AG04450 (cell line): ENCODE results near the gene SMCHD1. TPM values are rescaled to one million over a fixed set of nuclear protein-coding genes. Genes with fewer than 3 reads are reported as not detected.
"Not testable (repeated sequence)": the region's sequence is repeated elsewhere in the genome, so short reads cannot be mapped to it uniquely, and the experiment has no call there.

Experiments used
- CTCF ChIA-PET: fragments of 300-600, 350-600 bp; formaldehyde crosslinking; extraction: SDS; loops from one replicate; lab custom pipeline; 2022; ENCODE audit warnings: antibody characterized with exemption, inconsistent platforms; lab: Charles Lee
- POLR2A ChIA-PET: fragments of 350-600 bp; formaldehyde crosslinking; extraction: SDS; loops from one replicate; lab custom pipeline; 2021; ENCODE audit warnings: antibody characterized with exemption, inconsistent platforms; lab: Yijun Ruan, JAX
- DNase-seq: peaks from one replicate; pipeline ENCODE4 v3.0.0-alpha.2; 2011; ENCODE audit warnings: low read depth, low spot score
- H3K27ac ChIP-seq: one replicate; pipeline ENCODE4 v1.5.1; 2012; ENCODE audit warnings: low read depth, low read length, control low read depth
- H3K27me3 ChIP-seq: one replicate; pipeline ENCODE4 v1.6.0; 2012; ENCODE audit warnings: low read length; ENCODE audit not compliant: control insufficient read depth, insufficient read depth
- H3K4me3 ChIP-seq: 2 replicates; pipeline ENCODE4 v1.5.1; 2011; ENCODE audit warnings: mild to moderate bottlenecking, low read depth, low read length, control low read depth
- H3K9me3 ChIP-seq: 2 replicates; pipeline ENCODE4 v1.5.1; 2012; ENCODE audit warnings: low read length; ENCODE audit not compliant: control insufficient read depth, insufficient read depth
- polyA plus RNA-seq: library from polyadenylated mRNA; depleted of rRNA; stranded (reverse); fragments of >200 nt; gene quantifications from 2 replicates; pipeline ENCODE4 v1.2.3, GENCODE V29; 2011
- TF ChIP-seq, protein P1 (sequence below): IDR thresholded peaks from 2 replicates; pipeline ENCODE4 v1.5.1; 2011; ENCODE audit warnings: low read depth, low read length, control low read depth, inconsistent platforms

Gene SMCHD1
- polyA plus RNA-seq, 1 experiment = 37.2 TPM

DNA sequence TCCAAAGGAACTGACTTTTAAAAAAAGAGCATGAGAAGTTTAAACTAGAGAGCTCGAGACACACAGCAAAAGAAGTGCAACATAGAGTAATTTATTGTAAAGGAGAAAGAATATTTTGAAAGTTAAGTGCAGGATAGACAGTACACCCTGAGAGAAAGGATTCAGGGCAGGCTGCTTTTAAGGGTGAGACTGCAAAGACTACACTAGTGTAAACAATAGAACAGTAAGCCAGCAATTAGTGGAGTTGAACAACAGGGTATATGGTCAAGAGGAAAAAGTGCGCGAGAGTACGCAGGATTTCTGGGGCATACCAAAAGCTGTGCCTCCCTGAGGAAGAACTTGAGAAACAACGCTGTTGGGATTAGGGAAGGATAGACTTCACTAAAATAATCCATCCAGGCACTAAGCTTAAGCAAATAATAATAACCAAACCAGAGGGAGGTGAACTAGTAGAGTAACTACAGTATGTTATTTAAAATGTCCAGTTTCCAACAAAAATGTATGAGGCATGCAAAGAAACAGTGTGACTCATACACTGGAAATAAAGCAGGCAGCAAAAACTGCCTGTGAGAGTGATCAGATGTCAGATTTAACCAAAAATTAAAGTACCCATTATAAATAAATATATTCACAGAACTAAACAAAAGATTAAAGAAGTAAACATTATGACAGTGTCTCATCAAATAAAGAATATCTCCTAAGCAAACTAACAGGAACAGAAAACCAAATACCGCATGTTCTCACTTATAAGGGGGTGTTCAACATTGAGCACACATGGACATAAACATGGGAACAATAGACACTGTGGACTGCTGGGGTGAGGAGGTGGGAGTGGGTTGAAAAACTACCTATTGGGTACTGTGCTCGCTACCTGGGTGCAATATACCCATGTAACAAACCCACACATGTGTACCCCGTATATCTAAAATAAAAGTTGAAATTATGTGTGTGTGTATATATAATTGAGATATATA is 150.7 kb downstream of the SMCHD1 start:
- ChIA-PET POLR2A (no interaction called here), CTCF (no interaction called here)
- Histone ChIP-seq H3K27me3 (no peaks in the 10 kb centered on the region), H3K27ac (peak overlapping the region; percentile 31), H3K9me3 (peaks cover 5% of the 10 kb centered on the region; the same call in 1 of the 2 replicates), H3K4me3 (no peak overlapping the region)
- DNase-seq = peak; percentile 11
- TF ChIP-seq, protein P1, sequence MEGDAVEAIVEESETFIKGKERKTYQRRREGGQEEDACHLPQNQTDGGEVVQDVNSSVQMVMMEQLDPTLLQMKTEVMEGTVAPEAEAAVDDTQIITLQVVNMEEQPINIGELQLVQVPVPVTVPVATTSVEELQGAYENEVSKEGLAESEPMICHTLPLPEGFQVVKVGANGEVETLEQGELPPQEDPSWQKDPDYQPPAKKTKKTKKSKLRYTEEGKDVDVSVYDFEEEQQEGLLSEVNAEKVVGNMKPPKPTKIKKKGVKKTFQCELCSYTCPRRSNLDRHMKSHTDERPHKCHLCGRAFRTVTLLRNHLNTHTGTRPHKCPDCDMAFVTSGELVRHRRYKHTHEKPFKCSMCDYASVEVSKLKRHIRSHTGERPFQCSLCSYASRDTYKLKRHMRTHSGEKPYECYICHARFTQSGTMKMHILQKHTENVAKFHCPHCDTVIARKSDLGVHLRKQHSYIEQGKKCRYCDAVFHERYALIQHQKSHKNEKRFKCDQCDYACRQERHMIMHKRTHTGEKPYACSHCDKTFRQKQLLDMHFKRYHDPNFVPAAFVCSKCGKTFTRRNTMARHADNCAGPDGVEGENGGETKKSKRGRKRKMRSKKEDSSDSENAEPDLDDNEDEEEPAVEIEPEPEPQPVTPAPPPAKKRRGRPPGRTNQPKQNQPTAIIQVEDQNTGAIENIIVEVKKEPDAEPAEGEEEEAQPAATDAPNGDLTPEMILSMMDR = no peak

DNA sequence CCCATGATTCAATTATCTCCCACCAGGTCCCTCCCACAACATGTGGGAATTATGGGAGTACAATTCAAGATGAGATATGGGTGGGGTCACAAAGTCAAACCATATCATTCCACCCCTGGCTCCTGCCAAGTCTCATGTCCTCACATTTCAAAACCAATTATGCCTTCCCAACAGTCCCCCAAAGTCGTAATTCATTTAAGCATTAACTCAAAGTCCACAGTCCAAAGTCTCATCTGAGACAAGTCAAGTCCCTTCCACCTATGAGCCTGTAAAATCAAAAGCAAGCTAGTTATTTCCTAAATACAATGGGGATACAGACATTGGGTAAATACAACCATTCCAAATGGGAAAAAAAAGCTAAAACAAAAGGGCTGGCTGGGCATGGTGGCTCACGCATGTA is 153.1 kb downstream of the SMCHD1 start:
- CTCF ChIA-PET = not testable (repeated sequence)

DNA sequence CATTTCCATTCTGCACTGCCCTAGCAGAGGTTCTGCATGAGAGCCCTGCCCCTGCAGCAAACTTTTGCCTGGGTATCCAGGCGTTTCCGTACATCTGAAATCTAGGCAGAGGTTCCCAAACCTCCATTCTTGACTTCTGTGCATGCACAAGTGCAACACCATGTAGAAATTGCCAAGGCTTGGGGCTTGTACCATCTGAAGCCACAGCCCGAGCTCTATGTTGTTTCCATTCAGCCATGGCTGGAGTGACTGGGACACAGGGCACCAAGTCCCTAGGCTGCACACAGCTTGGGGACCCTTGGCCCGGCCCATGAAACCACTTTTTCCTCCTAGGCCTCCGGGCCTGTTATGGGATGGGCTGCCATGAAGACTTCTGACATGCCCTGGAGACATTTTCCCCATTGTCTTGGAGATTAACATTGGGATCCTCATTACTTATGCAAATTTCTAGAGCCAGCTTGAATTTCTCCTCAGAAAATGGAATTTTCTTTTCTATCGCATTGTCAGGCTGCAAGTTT is 154.2 kb downstream of the SMCHD1 start:
- CTCF ChIA-PET, H3K27ac ChIP-seq, H3K9me3 ChIP-seq, POLR2A ChIA-PET, H3K4me3 ChIP-seq, DNase-seq, H3K27me3 ChIP-seq: not testable (repeated sequence)

More for the DNA sequence above, 153.1 kb downstream of the SMCHD1 start:
- H3K4me3 ChIP-seq, H3K27ac ChIP-seq, DNase-seq, H3K27me3 ChIP-seq, H3K9me3 ChIP-seq, POLR2A ChIA-PET: not testable (repeated sequence)

DNA sequence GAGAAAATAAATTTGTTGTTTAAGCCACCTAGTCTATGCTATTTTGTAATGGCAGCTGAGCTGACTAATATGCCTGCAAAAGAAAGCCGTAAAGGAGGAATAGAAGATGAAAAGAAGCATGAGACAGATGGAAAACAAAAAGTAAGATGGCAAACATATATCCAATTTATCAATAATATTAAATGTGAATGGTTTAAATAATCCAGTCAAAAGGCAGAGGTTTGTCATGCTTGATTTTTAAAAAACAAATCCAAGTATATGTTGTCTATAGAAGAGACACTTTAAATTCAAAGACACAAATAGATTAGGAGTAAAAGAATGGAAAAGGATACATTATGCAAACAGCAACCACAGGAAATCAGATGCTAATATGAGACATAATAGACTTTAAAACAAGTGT is 155.9 kb downstream of the SMCHD1 start:
- TF ChIP-seq, protein P1 = no peak
- CTCF ChIA-PET = no interaction called here

DNA sequence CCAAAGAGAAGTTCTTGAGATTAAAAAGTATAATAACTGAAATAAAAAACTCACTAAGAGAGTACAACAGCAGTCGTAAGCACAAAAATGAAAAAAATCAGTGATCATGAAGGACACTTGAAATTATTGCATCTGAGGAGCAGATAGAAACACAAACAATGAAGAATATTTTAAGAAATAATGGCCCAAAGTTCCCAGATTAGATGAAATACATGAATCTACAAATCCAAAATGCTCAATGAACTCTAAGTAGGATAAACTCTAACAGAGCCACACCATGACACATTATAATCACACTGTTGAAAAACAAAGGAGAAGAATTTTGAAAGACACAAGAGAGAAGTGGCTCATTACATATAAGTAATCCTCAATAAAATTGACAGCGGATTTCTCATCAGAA is 159.4 kb downstream of the SMCHD1 start:
- ChIA-PET POLR2A (no interaction called here), CTCF (no interaction called here)
- Histone ChIP-seq H3K27me3 (no peaks in the 10 kb centered on the region), H3K9me3 (no peaks in the 10 kb centered on the region; the same call in 1 of the 2 replicates), H3K4me3 (no peak overlapping the region), H3K27ac (no peak overlapping the region)
- TF ChIP-seq, protein P1 = no peak
- DNase-seq = no peak

More for the DNA sequence above, 155.9 kb downstream of the SMCHD1 start:
- POLR2A ChIA-PET = no interaction called here
- no peak for DNase-seq
- H3K9me3 ChIP-seq = peaks cover 5% of the 10 kb centered on the region
- no peak overlapping the region for H3K4me3 ChIP-seq
- H3K27me3 ChIP-seq = no peaks in the 10 kb centered on the region
- H3K27ac ChIP-seq = no peak overlapping the region

DNA sequence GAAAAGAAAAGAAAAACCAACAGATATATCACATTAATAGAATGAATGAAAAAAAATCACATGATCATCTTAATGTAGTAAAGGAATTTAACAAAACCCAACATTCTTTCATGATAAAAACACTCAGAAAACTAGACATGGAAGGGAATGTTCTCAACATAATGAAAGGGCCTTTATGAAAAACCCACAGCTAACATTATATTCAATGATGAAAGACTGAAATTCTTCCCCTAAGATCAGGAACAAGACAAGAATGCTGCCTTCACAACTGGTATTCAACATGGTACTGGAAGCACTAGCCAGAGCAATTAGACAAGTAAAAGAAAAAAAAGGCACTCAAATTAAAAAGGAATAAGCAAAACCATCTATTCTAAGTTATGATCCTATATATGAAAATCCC is 162.8 kb downstream of the SMCHD1 start:
- no peak overlapping the region for H3K4me3 ChIP-seq
- TF ChIP-seq, protein P1 = no peak
- H3K27ac ChIP-seq = no peak overlapping the region
- DNase-seq = no peak
- H3K27me3 ChIP-seq = no peaks in the 10 kb centered on the region
- ChIA-PET CTCF (no interaction called here), POLR2A (no interaction called here)
- no peaks in the 10 kb centered on the region; the same call in 1 of the 2 replicates for H3K9me3 ChIP-seq
